COLO668 (cell line): ENCODE data around the gene TBC1D3B.
"Not testable (repeated sequence)": the region's sequence is repeated elsewhere in the genome, so short reads cannot be mapped to it uniquely, and the experiment has no call there.

ENCODE experiments used
- DNase-seq: peaks from one replicate; lab custom pipeline; 2025; ENCODE audit not compliant: unreplicated experiment; lab: John Stamatoyannopoulos, UW

Gene TBC1D3B

DNA sequence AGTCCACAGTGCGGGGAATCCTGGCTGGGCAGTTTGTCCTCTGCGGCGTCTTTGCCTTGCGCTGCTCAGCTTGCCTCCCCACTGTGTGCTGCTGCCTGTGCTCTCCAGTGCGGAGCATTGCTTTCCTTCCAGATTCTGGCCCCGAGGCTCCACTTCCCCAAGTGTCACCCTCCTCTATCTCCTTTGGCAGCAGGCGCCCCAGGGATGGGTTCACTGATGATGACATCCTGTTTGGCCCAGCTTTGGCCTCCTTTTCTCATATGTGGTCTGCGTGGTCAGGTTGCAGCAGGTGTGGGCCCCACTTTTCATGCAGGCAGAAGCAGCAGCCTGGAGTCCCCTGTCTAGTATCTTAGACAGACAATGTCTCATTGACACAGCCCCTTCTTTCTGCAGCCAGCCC is 25.1 kb upstream of the TBC1D3B start:
- DNase-seq: not testable (repeated sequence)

DNA sequence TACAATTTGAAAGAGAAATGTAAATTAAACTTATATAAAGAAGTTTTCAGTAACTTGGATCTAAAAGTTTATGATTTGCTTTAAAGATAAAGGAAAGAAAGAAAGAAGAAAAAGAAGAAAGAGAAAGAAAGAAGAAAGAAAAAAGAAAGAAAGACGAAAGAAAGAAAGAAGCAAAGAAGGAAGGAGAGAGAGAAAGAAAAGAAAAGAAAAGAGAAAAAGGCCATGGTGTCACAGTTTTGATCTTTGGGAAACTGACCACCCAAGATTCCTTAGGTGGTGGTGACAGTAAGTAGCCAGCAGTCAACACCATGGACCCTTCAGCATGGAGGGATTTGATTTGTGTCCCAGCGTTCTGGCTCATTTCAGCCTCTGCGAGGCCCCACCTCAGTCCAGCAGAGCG is 24.7 kb upstream of the TBC1D3B start:
- DNase-seq: not testable (repeated sequence)

DNA sequence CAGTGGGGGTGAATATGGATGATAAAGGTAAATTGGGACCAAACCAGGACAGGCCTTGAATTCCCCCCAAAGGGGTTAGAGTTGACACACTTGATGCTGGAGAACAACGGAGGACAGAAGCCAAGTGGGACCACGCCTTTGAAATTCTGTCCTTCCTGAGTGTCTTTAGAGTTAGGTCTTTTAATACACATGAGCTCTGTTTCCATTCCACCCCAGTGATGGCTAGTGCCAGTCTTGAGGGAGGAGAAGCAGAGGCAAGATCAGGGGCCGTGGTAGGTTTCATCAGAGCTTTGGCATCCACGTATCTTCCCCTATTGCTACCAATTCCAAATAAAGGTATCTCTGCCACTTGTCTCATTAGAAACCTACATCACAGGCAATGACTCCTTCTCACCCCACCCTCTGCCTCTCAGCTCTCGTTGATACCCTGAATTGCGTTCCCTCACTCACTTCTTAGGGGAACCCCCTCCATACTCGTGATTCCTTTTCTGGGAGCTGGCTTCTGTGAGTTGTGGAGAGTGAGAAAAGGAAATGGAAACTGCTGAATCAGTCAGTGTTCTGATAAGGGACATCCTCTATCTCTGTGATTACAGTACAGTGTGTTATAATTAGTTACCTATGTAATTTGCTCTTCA is 22.5 kb upstream of the TBC1D3B start:
- DNase-seq: no peak

DNA sequence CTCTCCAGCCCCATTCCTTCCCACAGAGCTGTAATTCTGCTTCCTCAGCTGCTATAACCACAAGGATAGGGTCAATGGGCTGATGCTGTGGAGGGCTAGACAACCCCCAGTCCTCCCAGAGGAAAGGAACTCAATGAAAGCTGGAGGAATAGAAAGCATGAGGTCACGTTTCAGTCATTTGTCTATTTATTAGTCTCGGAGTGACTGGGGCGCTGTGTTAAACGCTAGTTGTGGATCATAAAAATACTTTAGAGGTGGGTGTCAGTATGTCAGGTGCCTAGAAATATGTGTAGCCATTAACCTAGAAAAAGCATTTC is 20.9 kb upstream of the TBC1D3B start:
- no peak for DNase-seq

DNA sequence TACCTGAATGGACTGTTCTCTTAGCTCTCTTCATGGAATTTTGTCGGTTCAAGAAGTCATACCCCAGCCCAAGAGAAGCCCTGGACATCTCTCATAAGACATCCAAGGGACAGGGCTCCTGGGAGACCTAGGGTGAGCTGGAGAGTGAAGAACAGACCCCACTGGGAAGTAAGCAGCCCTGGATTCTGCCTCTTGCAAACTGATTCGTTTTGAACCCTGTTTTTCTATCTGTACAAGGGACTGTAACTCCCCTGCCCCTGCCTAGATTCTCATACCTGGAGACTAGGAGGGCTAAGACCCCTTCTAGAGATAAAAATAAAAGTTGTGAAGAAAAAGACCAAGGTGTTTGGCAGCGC is 19.7 kb upstream of the TBC1D3B start:
- DNase-seq: no peak

DNA sequence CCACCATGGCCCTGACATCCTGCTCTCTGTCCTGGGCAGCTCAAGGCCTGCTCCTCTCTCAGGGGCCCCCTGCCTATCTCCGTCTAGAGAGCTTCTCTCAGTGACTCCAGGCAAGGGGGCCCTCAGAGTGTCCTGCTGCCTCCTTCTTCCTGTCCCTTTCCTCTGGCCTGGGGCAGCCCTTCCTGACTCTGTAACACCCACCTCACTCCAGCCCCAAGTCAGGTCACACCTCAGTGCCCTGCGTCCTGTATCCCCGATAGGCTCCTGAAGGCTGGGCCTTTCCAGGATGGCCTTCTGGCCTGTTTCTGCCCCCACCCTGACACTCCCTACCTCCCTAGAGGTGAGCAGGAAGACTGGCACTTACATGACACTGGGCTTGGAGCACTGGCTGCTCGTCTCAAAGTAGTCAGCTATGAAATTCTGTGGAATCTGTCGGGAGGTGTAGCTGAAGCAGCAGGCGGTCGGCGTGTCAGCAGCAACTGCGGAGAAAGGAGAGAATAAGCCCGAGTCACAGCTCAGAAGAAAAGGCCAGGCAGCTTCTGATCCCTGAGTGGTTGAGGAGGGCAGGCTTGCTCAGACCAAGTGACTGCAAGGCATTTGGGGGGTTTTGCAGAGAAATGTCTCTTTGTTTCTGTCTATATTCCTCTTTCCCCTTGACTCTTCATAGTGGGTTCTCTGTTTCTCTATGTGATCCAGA is 19.1 kb upstream of the TBC1D3B start:
- no peak for DNase-seq

DNA sequence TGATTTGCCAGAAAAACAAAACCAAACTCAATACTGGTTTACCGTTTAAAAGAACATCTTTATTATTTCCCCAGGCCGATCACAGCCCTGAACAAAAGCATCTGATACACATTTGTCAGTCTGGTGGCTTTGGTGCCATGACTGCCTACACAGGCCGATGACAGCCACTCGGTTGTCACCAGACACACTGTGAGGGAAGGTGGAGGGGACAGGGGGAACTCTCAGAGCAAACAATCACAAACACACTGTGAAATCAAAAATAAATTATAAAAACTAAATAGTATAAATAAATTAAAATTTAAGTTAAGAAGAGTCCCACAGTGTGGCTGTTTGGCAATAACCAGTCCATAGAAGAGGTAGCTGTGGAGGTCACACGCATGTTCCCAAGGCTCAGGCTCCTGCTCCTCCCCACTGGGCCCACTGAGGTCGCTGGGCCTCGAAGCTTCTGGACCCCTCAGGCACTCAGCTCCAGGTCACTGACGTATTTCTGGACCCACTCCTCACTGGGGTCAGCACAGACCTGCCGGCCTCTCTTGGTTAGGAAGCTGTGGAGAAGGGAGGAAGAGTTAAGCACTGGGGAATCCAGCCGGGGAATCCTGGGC is 18.5 kb upstream of the TBC1D3B start:
- DNase-seq: not testable (repeated sequence)

DNA sequence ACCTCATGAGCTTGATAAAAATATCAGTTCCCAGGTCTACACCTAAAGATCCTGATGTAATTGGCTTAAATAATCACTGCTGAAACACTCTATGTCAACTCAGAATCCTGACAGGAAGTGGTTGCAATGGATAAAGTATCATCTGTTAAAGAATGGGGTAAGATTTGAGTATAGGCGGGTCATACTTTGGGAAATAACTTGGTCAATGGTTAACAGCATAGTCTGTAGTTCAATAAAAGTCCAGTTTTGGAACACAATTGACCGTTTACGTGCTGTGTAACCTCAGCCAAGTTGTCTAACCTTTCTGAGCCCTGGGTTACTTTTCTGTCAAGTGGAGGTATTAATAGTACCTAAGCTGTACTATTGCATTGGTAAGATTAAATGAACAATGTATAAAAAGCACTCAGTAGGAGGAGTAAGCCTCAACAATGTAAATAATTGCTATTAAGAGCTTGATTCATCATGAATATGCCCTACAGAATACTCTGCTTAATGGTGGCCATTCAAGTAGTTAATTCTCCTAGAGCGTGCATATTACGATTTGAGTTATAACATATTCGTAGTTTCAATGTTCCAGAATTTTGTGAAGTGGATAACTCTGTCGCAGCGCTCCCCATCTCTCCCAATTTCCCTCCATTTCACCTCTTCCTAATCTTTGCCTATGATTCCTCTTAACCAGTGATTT is 17.9 kb upstream of the TBC1D3B start:
- not testable (repeated sequence) for DNase-seq

DNA sequence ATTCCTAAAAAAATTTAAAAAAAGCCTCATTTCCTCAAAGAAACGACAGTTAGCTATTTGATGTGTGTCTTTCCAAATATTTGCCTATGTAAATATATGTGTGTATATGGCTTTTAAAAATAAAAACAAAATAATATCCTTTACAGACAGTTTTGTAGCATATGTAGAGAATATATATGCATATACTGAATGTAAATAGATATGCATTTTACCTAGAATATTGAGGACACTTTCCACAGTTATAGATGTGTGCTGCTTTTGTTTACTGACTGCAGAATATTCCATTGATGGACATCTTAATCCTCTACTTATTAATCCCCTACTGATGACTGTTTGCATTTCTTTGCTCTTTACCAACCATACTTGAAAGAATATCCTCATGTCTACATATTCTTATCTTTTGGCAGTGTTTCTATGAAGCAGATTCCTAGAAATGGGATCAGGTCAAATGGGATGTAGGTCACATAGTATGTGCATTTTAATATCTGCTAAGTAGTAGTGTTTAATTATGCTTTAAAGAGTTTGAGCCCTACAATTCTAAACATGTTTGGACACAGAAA is 16.9 kb upstream of the TBC1D3B start:
- DNase-seq: no peak

DNA sequence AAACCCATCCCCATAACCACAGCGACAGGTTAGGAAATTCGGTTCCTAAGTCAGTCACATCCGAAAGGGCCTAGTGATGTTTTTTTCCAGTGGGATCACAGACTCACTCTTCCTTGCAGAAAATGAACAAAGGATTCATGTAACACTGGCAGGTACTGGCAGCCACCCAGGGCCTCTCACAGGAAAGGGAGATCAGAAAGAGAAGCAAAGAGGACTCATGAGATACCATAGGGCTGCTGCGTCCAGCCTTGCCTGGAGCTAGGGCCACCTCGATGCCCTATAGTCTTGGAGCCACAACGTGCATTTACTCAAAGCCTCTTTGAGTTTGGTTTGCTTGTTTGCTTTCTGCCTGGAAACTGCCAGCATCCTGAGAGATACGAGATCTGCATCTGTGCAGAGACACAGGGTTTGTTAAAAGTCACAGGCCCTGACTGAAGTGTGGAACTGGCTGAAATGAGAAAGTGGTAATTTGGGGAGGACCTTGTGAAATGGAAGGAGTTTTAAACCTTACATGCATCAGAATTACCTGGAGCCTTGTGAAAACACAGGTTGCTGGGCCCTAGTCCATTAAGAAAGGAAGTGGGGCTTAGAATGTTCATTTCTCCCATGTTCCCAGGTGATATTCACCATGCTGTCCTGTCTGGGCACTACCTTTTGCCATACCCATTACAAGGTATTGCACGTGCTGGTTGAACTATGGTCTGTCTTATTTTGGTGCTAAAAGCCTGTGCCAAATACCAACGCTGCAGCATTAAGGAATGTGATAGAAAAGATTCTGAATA is 14.3 kb upstream of the TBC1D3B start:
- DNase-seq: not testable (repeated sequence)

DNA sequence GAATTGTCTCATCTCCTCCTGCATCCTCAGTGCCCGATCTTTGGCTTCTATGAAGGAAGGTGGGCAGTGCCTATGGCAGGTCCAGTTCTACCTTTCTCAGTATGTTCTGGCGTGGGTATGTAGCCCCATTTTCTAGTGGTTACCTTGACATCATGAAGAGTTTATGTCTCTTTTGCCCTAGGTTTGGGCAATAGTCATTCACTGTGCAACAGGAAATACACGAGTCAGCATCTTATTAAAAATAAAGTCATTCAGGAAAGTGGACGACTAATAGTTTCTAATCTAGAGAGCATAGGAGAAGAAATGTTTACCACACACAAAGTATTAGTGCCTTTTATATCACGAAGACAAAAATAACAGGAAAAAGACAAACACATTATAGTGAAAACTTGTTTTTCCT is 13.6 kb upstream of the TBC1D3B start:
- not testable (repeated sequence) for DNase-seq

DNA sequence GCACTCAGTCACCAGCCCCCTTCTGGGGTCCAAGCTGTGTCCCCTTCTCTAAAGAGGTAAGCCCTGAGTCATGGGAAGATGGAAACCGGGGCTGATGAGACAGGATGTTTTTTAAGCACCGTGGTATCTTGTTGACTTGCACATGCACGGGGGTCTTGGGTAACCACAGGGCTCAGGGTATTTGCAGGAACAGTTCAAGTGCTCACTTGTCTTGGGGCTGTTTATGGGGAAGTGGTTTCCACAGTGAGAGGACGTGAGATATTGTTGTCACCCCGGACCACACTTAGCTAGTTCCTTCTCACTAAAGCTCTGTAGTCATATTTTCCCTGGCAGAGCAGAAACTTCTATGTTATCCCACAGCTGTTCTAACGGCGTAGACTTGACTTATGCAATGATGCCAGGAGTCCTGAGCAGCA is 12.5 kb upstream of the TBC1D3B start:
- DNase-seq: no peak

DNA sequence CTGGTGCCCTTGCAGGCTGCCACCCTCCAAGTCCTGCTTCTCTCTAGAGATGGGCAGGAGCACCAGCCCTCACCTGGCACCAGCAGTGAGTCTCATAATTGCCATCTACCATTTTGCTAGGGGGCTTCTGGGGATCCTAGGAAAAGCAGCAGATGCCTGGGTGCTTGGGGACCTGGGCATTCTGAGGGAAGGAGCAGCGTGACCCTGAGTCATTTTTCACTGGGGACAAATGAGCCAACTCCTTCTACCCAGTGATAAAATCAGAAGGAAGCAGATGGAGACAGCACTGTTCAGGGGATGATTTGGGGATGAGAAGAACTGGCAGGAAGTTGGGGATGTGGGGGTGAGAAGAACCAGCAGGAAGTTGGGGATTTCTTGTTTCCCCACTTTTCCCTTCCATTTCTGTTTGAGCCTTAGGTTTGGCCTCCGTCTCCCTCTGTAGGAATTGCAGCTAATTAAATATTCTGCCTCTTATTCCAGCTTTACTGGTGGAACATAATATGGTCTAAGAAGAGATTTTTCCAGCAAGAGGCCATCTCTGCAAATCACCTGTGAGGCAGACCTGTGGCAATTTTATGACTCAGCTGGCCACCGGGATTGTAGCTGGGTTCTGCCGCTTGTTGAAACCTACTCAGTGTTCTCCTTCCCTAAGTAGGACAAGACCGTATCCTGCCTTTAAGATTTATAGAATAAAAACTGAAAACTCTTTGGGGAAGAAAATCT is 11.7 kb upstream of the TBC1D3B start:
- DNase-seq: not testable (repeated sequence)

DNA sequence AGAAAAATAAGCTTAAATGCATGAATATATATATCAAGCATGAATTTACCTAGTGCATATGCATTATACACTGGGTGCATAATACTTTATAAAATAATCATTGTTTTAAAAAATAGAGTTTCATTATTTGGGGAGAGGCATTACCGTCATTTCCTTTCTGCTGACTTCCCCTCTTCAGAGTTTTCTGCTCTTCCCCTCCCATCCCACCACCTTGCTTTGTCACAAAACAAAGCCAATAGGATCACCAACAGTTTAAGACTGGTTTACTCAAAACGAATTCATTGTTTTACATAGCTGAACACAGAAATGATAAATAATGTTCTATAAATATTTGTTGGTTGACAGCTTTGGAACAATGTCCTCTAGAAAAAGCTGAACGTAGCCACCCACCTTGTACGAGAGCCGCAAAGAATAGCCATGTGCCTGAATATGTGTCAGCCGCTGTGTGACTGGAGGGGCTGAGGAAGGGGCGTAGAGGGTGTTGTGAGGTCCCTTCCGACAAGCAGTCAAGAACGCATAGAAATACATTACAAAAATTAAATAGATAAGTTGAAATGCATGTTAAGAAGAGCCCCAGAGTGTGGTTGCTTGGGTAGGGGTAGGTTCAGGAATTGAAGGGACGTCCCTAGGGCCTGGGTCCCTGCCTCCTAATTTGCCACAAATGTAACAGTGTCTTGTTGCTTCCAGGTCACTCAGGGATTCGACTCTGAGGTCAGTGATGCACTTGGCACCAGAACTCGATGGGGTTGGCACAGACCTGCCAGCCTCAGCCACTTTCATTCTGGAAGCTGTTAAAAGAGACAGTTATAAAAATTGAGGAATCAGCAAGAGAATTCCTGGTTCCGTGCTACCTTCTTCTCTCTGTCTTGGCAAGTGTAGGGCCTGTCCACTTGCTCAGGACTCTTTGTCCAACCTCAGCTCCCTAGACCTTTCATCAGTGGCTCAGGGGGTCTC is 10.7 kb upstream of the TBC1D3B start:
- not testable (repeated sequence) for DNase-seq

DNA sequence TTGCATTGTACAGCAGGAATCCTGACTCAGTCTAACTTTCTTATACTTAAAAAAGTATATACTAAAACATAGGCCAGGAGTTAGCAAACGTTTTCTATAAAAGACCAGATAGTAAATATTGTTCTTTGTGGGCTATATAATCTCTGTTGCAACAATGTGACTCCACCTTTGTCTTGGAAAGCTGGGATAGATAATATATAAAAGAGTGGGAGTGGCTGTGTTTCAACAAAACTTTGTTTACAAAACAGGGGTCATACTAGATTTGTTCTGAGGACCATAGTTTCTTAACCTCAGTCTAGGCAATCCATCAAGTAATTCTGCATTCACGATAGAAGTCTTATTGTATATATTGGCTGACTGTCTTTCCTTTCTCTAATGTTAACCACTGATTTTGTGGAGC is 9.0 kb upstream of the TBC1D3B start:
- no peak for DNase-seq

DNA sequence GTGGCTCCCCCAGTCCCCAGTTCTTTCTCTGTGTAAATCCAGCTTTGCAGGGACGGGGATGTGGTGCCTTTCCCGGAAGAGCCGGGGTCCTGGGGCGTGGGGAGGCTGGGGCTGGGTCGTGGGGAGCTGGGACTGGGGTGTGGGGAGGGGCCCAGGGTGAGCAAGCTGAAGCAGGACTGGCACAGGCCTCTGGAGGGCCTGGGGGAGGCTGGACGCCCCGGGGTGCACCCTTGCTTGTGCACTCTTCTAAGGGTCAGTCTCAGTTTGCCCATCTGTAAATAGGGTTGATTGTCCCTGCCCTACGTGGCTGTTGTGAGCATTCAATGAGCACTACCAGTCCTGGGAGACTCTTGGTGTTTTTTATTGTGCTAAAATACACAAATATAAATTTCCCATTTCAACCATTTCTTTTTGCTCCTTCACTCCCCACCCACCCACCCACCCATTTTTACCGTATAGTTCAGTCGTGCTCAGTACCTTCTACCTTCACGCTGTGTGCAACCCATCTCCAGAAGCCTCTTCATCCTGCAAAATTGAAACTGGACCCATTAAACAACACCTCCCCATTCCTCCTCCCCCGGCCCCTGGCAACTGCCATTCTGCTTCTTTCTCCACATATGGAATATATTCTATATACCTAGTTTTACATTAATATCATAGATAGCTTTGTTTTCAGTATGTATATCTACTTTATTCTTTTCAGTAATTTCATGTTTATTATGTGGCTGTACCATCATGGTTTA is 7.8 kb upstream of the TBC1D3B start:
- no peak for DNase-seq

DNA sequence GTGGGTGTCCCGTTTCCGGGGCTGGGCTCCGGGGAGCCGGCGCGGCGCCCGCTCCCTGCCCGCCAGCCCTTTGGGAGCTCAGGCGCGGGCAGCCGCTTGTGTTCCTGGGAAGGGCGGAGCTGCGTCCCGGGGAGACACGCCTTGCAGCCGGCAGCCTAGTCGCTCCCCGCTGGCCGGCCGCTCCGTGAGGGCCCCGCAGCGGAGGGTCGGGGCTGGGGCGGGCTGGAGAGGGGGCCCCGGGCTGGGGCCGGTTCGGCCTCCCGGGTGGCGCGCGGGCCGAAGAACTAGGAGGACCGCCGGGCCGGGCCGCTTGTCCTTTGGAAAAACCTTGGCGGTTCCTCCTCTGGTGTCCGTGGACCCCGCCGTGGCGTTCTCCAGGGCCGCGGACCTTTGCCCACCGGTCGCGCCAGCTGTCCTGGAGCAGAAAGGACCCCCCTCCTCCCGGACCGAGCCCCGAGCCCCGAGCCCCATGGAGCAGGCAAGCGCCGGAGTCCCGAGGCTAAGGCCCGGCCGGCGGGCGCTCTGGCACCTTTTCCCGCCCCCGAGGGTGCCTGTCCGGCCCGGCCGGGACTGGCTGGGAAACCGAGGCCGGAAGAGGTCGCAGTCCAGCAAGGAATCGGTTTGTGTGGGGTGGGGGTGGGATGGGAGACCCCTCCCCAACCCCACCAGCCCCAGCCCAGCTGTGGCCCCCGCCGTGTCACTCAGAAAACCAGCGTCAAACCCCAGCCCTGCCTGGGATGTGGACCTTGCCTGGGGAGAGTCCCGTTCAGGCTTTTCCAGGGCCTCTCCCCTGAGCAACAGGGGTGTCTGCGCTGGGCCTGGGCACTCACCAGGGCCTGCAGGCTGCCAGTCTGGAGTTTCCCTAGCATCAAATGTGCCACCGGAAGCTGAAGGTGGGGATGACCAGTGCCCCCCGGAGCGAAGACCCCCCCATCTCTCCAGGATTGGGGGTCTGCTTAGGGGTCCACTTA is 6.8 kb upstream of the TBC1D3B start:
- peak; percentile 15 for DNase-seq
